GM20000 (cell line): Measurements from ENCODE around the gene CD7.

Experiments used
- DNase-seq: peaks from one replicate; pipeline ENCODE4 v3.0.0; 2012; ENCODE audit warnings: low spot score
- TF ChIP-seq, protein P1 (sequence below): IDR thresholded peaks from 2 replicates; pipeline ENCODE4 v1.5.1; 2012; ENCODE audit warnings: mild to moderate bottlenecking, control low read depth; ENCODE audit errors: extremely low read depth, missing control alignments

CD7 gene

GRCh38 chr17:82278786-82279391 lies 38.5 kb downstream of the CD7 start:
- TF ChIP-seq, protein P1, sequence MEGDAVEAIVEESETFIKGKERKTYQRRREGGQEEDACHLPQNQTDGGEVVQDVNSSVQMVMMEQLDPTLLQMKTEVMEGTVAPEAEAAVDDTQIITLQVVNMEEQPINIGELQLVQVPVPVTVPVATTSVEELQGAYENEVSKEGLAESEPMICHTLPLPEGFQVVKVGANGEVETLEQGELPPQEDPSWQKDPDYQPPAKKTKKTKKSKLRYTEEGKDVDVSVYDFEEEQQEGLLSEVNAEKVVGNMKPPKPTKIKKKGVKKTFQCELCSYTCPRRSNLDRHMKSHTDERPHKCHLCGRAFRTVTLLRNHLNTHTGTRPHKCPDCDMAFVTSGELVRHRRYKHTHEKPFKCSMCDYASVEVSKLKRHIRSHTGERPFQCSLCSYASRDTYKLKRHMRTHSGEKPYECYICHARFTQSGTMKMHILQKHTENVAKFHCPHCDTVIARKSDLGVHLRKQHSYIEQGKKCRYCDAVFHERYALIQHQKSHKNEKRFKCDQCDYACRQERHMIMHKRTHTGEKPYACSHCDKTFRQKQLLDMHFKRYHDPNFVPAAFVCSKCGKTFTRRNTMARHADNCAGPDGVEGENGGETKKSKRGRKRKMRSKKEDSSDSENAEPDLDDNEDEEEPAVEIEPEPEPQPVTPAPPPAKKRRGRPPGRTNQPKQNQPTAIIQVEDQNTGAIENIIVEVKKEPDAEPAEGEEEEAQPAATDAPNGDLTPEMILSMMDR: no peak
- no peak for DNase-seq

GRCh38 chr17:82278308-82278707 lies 39.1 kb downstream of the CD7 start:
- no peak for DNase-seq
- TF ChIP-seq, protein P1: no peak

DNA sequence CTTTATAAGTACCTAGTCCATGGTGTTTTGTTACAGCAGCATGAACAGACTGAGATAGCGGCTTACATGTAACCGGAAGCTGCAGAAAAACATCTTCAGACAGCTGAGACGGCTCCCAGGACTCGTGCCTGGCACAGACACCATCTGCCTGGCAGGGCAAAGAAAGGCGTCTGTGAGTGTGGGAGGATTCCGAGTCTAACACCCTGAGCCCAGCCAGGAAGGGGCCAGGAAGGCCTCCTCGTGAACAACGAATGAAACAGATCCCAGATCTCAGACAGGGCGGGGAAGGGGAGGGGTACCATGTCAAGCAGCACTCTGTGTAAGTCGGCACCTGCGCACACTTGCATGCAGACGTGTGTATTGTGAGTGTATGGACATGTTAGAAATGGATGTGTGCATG lies 39.6 kb downstream of the CD7 start:
- TF ChIP-seq, protein P1: no peak

GRCh38 chr17:82276938-82277337 lies 40.5 kb downstream of the CD7 start:
- no peak for DNase-seq
- TF ChIP-seq, protein P1: no peak

More for the DNA sequence above, 39.6 kb downstream of the CD7 start:
- DNase-seq: no peak

- TF ChIP-seq, protein P1: no peak
Measured at GRCh38 chr17:82275326-82275725, 42.1 kb downstream of the CD7 start.

GRCh38 chr17:82274134-82275020 lies 43.0 kb downstream of the CD7 start:
- TF ChIP-seq, protein P1: no peak

More at GRCh38 chr17:82275326-82275725, 42.1 kb downstream of the CD7 start:
- no peak for DNase-seq

More at GRCh38 chr17:82274134-82275020, 43.0 kb downstream of the CD7 start:
- no peak for DNase-seq
